CD14-positive monocyte (primary cell): ENCODE results near the gene FARP2. TPM values are rescaled to one million over a fixed set of nuclear protein-coding genes. Genes with fewer than 3 reads are reported as not detected.

ENCODE experiments used
- DNase-seq, 3 donors: peaks; one replicate each; pipeline ENCODE4 v3.0.0-alpha.2; 2011 to 2022
- H2AFZ ChIP-seq: 2 replicates; pipeline ENCODE4 v1.6.0; 2012; ENCODE audit warnings: mild to moderate bottlenecking, low read depth, low read length, inconsistent platforms; ENCODE audit not compliant: insufficient read depth, poor library complexity, severe bottlenecking
- H3K27ac ChIP-seq, 2 donors: 1 replicate in 1 of 2; 2 replicates in 1 of 2; pipeline ENCODE4 v1.5.1; 2012 to 2013; ENCODE audit warnings: low read length in 2 of 2, control low read depth in 1 of 2, inconsistent platforms in 1 of 2, low read depth in 1 of 2, mild to moderate bottlenecking in 1 of 2
- H3K27me3 ChIP-seq, 2 donors: one replicate each; pipeline versions ENCODE4 v1.6.0 to v1.6.1; 2011 to 2013; ENCODE audit warnings: low read length in 2 of 2; ENCODE audit not compliant: control insufficient read depth in 2 of 2, insufficient read depth in 2 of 2
- H3K36me3 ChIP-seq, 2 donors: replicated peaks in 1 of 2; 1 replicate in 1 of 2; 2 replicates in 1 of 2; pipeline versions ENCODE4 v1.5.1 to v1.6.1; 2012 to 2013; ENCODE audit warnings: low read length in 2 of 2, control low read depth in 1 of 2, inconsistent platforms in 1 of 2, mild to moderate bottlenecking in 1 of 2; ENCODE audit not compliant: insufficient read depth in 2 of 2, control insufficient read depth in 1 of 2
- H3K4me1 ChIP-seq, 2 donors: 1 replicate in 1 of 2; 2 replicates in 1 of 2; pipeline versions ENCODE4 v1.5.1 to v1.6.1; 2012 to 2013; ENCODE audit warnings: low read length in 2 of 2, control low read depth in 1 of 2, inconsistent platforms in 1 of 2, mild to moderate bottlenecking in 1 of 2, moderate library complexity in 1 of 2; ENCODE audit not compliant: insufficient read depth in 2 of 2, control insufficient read depth in 1 of 2
- H3K4me2 ChIP-seq: replicated peaks from 2 replicates; pipeline ENCODE3; 2012; ENCODE audit warnings: low read length, moderate library complexity, mild to moderate bottlenecking; ENCODE audit not compliant: poor library complexity, severe bottlenecking; ENCODE audit errors: extremely low read depth
- H3K4me3 ChIP-seq, 3 experiments: fragments of 200-600 bp in 1 of 3; sonication (generic) in 1 of 3; replicated peaks in 1 of 3; 1 replicate in 2 of 3; 2 replicates in 1 of 3; pipeline ENCODE4 v1.5.1; 2011 to 2013; ENCODE audit warnings: low read length in 3 of 3, mild to moderate bottlenecking in 3 of 3, control low read depth in 2 of 3, low read depth in 2 of 3, inconsistent platforms in 1 of 3, moderate library complexity in 1 of 3
- H3K79me2 ChIP-seq: 2 replicates; pipeline ENCODE4 v1.6.0; 2012; ENCODE audit warnings: mild to moderate bottlenecking, control low read depth, inconsistent platforms, low read length, moderate library complexity; ENCODE audit not compliant: insufficient read depth
- H3K9ac ChIP-seq: 2 replicates; pipeline ENCODE4 v1.6.0; 2017; ENCODE audit warnings: low read length, mild to moderate bottlenecking; ENCODE audit not compliant: insufficient read depth, poor library complexity, severe bottlenecking
- H3K9me3 ChIP-seq, 2 donors: replicated peaks in 1 of 2; 1 replicate in 1 of 2; 2 replicates in 1 of 2; pipeline versions ENCODE4 v1.5.1 to v1.6.1; 2012 to 2013; ENCODE audit warnings: low read length in 2 of 2, control low read depth in 1 of 2; ENCODE audit not compliant: control insufficient read depth in 1 of 2, insufficient read depth in 1 of 2
- H4K20me1 ChIP-seq: 2 replicates; pipeline ENCODE4 v1.6.0; 2012; ENCODE audit warnings: mild to moderate bottlenecking, low read length, control low read depth, moderate library complexity; ENCODE audit not compliant: insufficient read depth
- H3K27ac Mint-ChIP-seq, 7 donors: one replicate each; pipeline ENCODE4 v1.8.0; 2020; ENCODE audit warnings: mild to moderate bottlenecking in 7 of 7, mixed read lengths in 7 of 7, moderate library complexity in 6 of 7, inconsistent platforms in 2 of 7
- H3K27me3 Mint-ChIP-seq, 3 donors: one replicate each; pipeline ENCODE4 v1.8.0; 2021 to 2022; ENCODE audit warnings: low read depth in 3 of 3, mild to moderate bottlenecking in 3 of 3, mixed read lengths in 3 of 3, moderate library complexity in 3 of 3, inconsistent platforms in 1 of 3
- H3K36me3 Mint-ChIP-seq, 2 donors: one replicate each; pipeline ENCODE4 v1.8.0; 2020; ENCODE audit warnings: mixed read lengths in 2 of 2, inconsistent platforms in 1 of 2, mild to moderate bottlenecking in 1 of 2
- H3K4me1 Mint-ChIP-seq: one replicate; pipeline ENCODE4 v1.8.0; 2020; ENCODE audit warnings: mild to moderate bottlenecking, mixed read lengths
- H3K4me3 Mint-ChIP-seq, 2 donors: one replicate each; pipeline ENCODE4 v1.8.0; 2020; ENCODE audit warnings: mild to moderate bottlenecking in 2 of 2, mixed read lengths in 2 of 2, moderate library complexity in 1 of 2
- H3K9me3 Mint-ChIP-seq, 7 donors: one replicate each; pipeline ENCODE4 v1.8.0; 2020 to 2022; ENCODE audit warnings: mixed read lengths in 7 of 7, mild to moderate bottlenecking in 6 of 7, moderate library complexity in 6 of 7, inconsistent platforms in 2 of 7
- WGBS: methylation state at CpG from one replicate; pipeline ENCODE4 v1.1.5; 2013; ENCODE audit warnings: missing lambda C conversion rate; ENCODE audit not compliant: insufficient coverage; 5-methylcytosine and 5-hydroxymethylcytosine counted together
- intact Hi-C, 2 donors: fragments of 100-400 bp; cut with micrococcal nuclease; formaldehyde crosslinking; loops; one replicate each; pipeline versions ENCODE4 v1.15.0 to v1.15.1; 2023
- polyA plus RNA-seq, 3 donors: library from polyadenylated mRNA; depleted of rRNA in 1 of 3; unstranded in 2 of 3; stranded (reverse) in 1 of 3; fragments of 300-500 nt in 2 of 3; fragments of >200 nt in 1 of 3; fragmentation: Illumina TruSeq in 2 of 3; gene quantifications; 1 replicate in 2 of 3; 2 replicates in 1 of 3; pipeline ENCODE4 v1.2.3, GENCODE V29; 2012 to 2021
- TF ChIP-seq, protein P1 (sequence below): fragments of 200-600 bp; IDR thresholded peaks from one replicate; pipeline ENCODE4 v1.8.0; 2022; ENCODE audit warnings: antibody characterized with exemption, mild to moderate bottlenecking

Gene FARP2
- polyA plus RNA-seq, 3 donors: 6.7 to 8.5 (median 7.3) TPM

GRCh38 chr2:241363426-241363825, 7.3 kb downstream of the FARP2 start:
- Histone ChIP-seq H3K4me1 (peaks cover 5 to 6% of the 10 kb centered on the region in 2 donors), H2AFZ (no peak overlapping the region), H3K27ac (no peak overlapping the region), H3K27me3 (no peaks in the 10 kb centered on the region), H3K36me3 (no peaks in the 10 kb centered on the region), H3K9me3 (no peaks in the 10 kb centered on the region), H3K4me2 (no peak overlapping the region), H3K9ac (no peak overlapping the region), H4K20me1 (peaks cover 27% of the 10 kb centered on the region), H3K79me2 (peaks cover 10% of the 10 kb centered on the region), H3K4me3 (no peak overlapping the region)
- peak overlapping the region in 1 of 2 donors; percentile 14 for H3K4me3 Mint-ChIP-seq
- H3K9me3 Mint-ChIP-seq: no peaks in the 10 kb centered on the region
- peaks cover 30% of the 10 kb centered on the region for H3K4me1 Mint-ChIP-seq
- peaks cover 0 to 7% (median 2%) of the 10 kb centered on the region in 3 donors for H3K27me3 Mint-ChIP-seq
- no peak for DNase-seq
- no peak overlapping the region for H3K27ac Mint-ChIP-seq
- TF ChIP-seq, protein P1, sequence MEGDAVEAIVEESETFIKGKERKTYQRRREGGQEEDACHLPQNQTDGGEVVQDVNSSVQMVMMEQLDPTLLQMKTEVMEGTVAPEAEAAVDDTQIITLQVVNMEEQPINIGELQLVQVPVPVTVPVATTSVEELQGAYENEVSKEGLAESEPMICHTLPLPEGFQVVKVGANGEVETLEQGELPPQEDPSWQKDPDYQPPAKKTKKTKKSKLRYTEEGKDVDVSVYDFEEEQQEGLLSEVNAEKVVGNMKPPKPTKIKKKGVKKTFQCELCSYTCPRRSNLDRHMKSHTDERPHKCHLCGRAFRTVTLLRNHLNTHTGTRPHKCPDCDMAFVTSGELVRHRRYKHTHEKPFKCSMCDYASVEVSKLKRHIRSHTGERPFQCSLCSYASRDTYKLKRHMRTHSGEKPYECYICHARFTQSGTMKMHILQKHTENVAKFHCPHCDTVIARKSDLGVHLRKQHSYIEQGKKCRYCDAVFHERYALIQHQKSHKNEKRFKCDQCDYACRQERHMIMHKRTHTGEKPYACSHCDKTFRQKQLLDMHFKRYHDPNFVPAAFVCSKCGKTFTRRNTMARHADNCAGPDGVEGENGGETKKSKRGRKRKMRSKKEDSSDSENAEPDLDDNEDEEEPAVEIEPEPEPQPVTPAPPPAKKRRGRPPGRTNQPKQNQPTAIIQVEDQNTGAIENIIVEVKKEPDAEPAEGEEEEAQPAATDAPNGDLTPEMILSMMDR: no peak
- peaks cover 2 to 16% of the 10 kb centered on the region in 2 donors for H3K36me3 Mint-ChIP-seq
- WGBS: 97% methylated on average over 7 of the region's 7 CpGs
- intact Hi-C loops: no loop called here

DNA sequence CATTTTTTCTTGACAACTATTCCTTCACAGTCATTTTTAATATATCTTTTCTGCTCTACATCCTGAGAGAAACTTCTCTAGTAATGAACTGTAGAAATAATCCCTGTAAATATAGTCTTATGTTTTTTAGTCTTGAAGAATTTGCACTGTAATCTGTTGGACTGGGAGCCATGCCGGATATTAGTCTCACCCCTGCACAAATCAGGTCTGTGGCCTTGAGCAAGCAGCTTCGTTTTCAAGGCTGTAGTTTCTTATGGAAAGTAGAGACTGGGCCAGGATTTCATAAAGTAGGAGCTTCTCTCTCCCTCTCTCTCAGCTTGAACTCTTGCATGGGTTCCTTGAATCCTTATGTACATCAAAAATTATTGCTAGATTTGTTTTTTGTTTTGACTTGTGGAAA, 8.7 kb downstream of the FARP2 start:
- Histone ChIP-seq H3K9me3 (no peaks in the 10 kb centered on the region), H4K20me1 (peaks cover 33% of the 10 kb centered on the region), H2AFZ (no peak overlapping the region), H3K4me2 (no peak overlapping the region), H3K79me2 (peaks cover 5% of the 10 kb centered on the region), H3K27ac (no peak overlapping the region), H3K9ac (no peak overlapping the region), H3K4me1 (no peaks in the 10 kb centered on the region), H3K4me3 (no peak overlapping the region), H3K27me3 (no peaks in the 10 kb centered on the region), H3K36me3 (no peaks in the 10 kb centered on the region)
- Mint-ChIP-seq H3K4me3 (no peak overlapping the region), H3K36me3 (peaks cover 2 to 10% of the 10 kb centered on the region in 2 donors), H3K4me1 (peaks cover 18% of the 10 kb centered on the region), H3K27me3 (peaks cover 0 to 7% (median 2%) of the 10 kb centered on the region in 3 donors), H3K27ac (no peak overlapping the region), H3K9me3 (no peaks in the 10 kb centered on the region)
- no peak for DNase-seq
- TF ChIP-seq, protein P1: no peak
- intact Hi-C loops: no loop called here
- no CpG with 5 or more reads among the region's 2 CpGs for WGBS
